GM04504 (cell line): ENCODE results near the gene CEP57L1.
"Not testable (repeated sequence)": the region's sequence is repeated elsewhere in the genome, so short reads cannot be mapped to it uniquely, and the experiment has no call there.

ENCODE experiments used
- DNase-seq: peaks from one replicate; pipeline ENCODE4 v3.0.0-alpha.2; 2012; ENCODE audit warnings: low read depth

The CEP57L1 gene

DNA sequence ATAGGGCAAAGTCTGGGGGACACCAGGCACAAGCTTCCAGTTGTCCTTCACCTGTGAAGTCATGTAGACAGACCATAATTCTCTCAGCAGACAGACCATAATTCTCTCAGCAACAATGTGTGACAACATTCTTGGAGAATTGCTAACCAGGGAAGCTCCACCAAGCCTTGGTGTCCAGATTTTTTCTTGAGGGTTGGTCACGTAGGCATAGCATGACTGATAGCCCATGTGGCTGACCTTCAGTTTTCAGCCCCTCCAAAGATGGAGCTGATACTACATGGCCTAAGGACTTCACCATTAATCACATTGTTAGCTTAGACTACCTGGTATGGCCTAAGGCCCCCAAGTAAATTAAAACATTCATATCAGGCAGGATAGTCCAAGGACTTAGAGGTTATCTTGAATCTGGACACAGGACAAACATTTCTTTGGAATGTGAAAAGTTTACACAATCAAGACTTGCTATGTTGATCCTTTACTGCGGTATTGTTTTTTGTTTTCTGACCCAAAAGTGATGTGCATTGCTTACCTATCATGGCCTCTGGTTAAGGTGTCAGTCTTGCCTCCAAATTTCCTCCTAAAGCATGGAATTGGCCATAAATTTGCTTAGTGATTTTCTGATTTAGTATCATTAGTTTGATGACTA lies 76.9 kb downstream of the CEP57L1 start:
- no peak for DNase-seq

GRCh38 chr6:109174916-109175315 lies 79.6 kb downstream of the CEP57L1 start:
- peak; percentile 78 for DNase-seq

GRCh38 chr6:109178921-109179320 lies 83.6 kb downstream of the CEP57L1 start:
- no peak for DNase-seq

DNA sequence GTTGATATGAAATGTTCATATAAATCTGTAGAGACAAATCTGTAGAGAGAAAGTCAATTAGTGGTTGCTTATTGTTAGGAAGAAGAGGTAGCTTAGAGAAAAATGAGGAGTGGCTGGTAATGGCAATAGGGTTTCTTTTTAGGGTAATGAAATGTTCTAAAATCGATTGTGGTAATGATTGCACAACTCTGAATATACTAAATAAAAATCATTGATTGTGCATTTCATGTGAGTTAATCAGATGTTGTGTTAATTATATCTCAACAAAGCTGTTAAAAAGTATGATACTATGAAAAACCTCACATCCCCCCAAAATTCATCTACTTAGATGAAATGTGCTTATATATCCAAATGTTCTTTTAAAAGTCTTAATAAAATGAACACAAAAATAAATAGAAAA lies 84.2 kb downstream of the CEP57L1 start:
- no peak for DNase-seq

GRCh38 chr6:109182578-109182977 lies 87.3 kb downstream of the CEP57L1 start:
- no peak for DNase-seq

GRCh38 chr6:109183109-109183650 lies 87.9 kb downstream of the CEP57L1 start:
- DNase-seq, result no peak

DNA sequence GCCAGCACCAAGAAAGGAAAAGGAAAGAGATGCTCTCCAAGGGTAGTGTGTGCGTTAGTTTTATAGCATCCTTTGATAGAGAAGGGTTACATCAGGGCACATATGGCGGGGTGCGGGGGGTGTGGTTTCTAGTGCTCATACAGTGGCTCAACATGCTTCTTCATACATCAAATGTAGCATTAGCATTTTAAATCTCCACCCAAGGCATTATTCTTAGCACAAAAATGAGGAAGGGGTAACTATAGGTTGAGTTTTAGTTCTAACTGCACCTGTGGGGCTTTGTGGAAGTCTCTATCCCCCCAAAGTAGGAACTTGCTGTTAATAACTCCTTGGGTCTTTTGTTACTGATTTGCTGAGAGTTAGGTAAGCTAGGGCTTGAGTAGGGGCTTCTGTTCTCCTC lies 89.3 kb downstream of the CEP57L1 start:
- DNase-seq, result no peak

DNA sequence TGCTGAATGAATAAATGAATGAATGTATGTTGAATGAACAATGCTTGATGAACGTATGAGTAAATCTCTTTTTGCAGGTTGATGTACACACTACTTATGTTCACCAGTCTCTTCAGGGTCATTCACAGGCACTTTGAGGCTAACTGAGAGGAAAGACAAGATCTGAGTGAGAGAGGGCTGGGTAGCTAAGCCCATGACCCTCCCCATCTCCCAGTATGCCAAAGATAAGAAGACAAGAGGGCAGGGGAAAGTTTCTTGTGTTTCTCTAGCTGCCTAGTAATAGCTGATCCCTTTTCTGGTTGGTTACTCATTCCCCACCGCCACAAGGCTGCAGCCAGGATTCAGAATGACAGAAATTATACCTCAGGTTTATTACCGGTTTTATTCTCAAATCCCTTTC lies 90.7 kb downstream of the CEP57L1 start:
- no peak for DNase-seq

DNA sequence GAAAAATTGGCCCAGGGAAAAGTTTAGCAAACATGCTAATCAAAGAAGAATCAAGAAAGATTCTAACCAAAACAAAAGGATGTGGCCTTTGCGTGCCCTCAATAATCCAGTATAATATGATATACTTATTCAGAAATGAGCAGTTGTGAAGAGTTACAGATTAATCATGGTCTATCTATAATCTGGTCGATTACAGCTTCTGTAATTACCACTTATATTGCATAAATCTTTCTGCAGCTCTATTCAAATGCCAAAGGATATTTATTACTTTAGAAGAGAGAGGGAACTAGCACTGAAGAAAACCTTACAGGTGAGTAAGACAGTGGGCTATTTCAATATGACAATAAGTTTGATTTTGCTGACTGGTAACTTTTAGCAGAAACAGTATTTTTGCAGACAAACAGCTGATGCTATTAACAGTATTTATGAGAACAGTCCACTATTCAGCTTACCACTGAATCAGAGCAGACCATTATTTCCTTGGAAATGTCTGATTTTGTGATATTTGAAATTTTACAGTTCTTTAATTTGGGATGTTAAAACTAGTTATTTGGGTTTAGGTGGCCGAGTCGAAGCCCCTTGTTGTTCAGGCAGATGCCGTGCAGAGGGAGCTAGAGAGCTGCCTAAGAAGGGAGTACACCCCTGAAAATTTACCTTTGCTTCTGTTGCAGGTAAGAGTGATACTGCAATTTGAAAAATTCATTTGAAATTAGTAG lies 92.2 kb downstream of the CEP57L1 start:
- DNase-seq, result no peak

- no peak for DNase-seq
Measured at GRCh38 chr6:109188115-109188411, 92.8 kb downstream of the CEP57L1 start.

- not testable (repeated sequence) for DNase-seq
Measured at GRCh38 chr6:109191368-109191767, 96.1 kb downstream of the CEP57L1 start.

DNA sequence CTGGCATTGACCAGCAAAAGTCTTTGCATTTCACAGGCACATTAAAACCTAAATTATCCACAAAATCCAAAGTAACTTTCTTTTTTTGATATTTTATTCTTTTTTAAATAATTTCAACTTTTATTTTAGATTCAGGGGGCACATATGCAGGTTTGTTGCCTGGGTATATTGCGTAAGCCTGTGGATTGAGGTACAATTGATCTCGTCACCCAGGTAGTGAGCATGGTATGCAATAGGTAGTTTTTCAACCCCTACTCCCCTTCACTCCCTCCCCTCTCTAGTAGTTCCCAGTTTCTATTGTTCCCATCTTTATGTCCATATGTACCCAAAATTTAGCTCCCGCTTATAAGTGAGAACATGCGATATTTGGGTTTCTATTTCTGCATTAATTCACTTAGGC lies 97.6 kb downstream of the CEP57L1 start:
- DNase-seq, result no peak

DNA sequence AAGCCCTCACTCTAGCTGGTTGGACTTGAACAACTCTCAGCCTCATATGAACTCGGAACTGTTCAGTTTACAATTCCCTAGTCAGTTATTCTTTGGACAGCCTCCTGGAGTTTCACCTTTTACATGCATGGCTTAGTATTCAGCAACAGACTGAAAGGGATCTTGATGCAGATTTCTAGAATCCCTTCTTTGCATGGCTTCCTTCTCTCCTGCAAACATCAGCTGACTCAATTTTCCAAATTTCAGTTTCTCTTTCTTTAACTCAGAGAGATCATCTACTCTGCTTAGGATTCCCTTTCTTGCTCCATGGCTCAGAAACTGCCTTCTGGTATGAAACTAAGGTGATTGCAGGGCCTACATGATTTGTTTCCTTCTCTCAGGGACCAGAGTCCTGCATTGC lies 99.6 kb downstream of the CEP57L1 start:
- no peak for DNase-seq

DNA sequence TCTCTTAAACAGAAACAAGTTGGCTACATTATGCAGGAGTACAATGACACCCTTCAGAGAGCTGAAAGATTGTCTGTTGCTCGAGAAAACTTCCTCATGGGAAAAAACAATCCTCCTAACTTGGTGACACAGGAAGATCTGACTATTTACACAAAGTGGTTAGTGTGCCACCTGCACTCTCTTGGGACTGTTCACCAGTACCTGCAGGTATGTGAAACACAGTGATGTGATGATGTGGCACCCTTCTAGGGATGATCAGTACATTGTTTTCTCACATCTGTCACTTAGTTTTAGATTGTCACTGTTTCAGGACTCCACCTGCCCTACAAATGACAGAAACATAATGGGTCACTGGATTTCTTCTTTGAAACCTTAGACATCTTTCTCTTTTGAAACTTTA lies 101.8 kb downstream of the CEP57L1 start:
- no peak for DNase-seq

GRCh38 chr6:109202409-109203264 lies 107.3 kb downstream of the CEP57L1 start:
- DNase-seq, result no peak

GRCh38 chr6:109204511-109204910 lies 109.2 kb downstream of the CEP57L1 start:
- DNase-seq, result no peak

GRCh38 chr6:109212683-109213082 lies 117.4 kb downstream of the CEP57L1 start:
- DNase-seq, result no peak
